ENCODE results near the gene SORCS2. TPM values are rescaled to one million over a fixed set of nuclear protein-coding genes. Genes with fewer than 3 reads are reported as not detected.

Gene SORCS2
- total RNA-seq, 4 donors from 2014 or later, result 0.53 to 9.9 (median 0.90) TPM

GRCh38 chr4:7753271-7753670, 560.9 kb downstream of the SORCS2 start:
- TF ChIP-seq, protein P1, sequence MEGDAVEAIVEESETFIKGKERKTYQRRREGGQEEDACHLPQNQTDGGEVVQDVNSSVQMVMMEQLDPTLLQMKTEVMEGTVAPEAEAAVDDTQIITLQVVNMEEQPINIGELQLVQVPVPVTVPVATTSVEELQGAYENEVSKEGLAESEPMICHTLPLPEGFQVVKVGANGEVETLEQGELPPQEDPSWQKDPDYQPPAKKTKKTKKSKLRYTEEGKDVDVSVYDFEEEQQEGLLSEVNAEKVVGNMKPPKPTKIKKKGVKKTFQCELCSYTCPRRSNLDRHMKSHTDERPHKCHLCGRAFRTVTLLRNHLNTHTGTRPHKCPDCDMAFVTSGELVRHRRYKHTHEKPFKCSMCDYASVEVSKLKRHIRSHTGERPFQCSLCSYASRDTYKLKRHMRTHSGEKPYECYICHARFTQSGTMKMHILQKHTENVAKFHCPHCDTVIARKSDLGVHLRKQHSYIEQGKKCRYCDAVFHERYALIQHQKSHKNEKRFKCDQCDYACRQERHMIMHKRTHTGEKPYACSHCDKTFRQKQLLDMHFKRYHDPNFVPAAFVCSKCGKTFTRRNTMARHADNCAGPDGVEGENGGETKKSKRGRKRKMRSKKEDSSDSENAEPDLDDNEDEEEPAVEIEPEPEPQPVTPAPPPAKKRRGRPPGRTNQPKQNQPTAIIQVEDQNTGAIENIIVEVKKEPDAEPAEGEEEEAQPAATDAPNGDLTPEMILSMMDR (IDR thresholded peaks at IDR 0.05), result no peak
- TF ChIP-seq POLR2A (IDR thresholded peaks at IDR 0.05), result no peak

GRCh38 chr4:7753931-7754465, 561.7 kb downstream of the SORCS2 start:
- Histone ChIP-seq H3K4me3 (no peak overlapping the region), H3K36me3 (no peaks in the 10 kb centered on the region), H3K4me1 (peaks cover 0 to 6% (median 0%) of the 10 kb centered on the region in 4 donors), H3K9me3 (no peaks in the 10 kb centered on the region), H3K27me3 (no peaks in the 10 kb centered on the region), H3K27ac (no peak overlapping the region)
- TF ChIP-seq POLR2A (IDR thresholded peaks at IDR 0.05), result no peak
- no peak for DNase-seq

More at GRCh38 chr4:7753271-7753670, 560.9 kb downstream of the SORCS2 start:
- no peak overlapping the region for H3K27ac ChIP-seq
- no peaks in the 10 kb centered on the region for H3K27me3 ChIP-seq
- H3K4me1 ChIP-seq, result peaks cover 0 to 6% (median 0%) of the 10 kb centered on the region in 4 donors
- no peaks in the 10 kb centered on the region for H3K36me3 ChIP-seq
- H3K9me3 ChIP-seq, result no peaks in the 10 kb centered on the region
- no peak overlapping the region for H3K4me3 ChIP-seq
- DNase-seq, result no peak

DNA sequence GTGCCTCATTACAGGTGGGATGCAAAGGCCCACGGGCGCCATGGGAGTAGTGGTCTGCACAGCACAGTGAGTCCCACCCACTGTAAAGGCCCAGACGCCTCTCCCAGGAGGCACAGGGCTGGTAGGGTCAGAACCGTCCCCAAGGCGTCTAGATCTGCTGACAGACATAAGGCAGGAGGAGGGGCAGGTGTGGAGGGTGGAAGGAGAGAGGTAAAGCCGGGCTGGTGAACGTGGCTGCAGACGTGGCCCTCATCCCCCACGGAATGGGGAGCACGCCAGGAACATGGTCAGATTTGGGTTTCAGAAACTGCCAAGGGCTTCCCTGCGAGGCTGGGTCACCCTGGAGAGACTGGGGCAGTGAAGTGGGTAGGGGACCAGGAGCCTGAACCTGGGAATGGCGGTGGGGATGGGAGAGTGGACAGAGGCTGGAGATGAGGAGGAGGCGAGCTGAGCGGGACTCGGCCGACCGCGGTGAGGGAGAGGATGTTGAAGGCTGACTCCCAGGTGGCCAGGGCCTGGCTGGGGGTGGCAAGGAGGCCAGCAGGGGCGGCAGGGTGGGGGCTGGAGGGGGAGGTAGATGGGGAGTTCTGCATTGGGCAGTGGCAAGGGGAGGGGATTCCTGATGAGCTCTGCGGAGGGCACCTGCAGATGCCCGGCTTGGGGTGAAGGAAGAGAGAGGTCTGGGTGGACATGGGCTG, 562.4 kb downstream of the SORCS2 start:
- Histone ChIP-seq H3K27ac (no peak overlapping the region), H3K4me3 (no peak overlapping the region), H3K9me3 (no peaks in the 10 kb centered on the region), H3K27me3 (no peaks in the 10 kb centered on the region), H3K4me1 (peaks cover 0 to 6% (median 0%) of the 10 kb centered on the region in 4 donors), H3K36me3 (no peaks in the 10 kb centered on the region)
- TF ChIP-seq POLR2A (IDR thresholded peaks at IDR 0.05), result no peak
- TF ChIP-seq, protein P1 (IDR thresholded peaks at IDR 0.05), result no peak
- DNase-seq, result no peak

- Histone ChIP-seq H3K36me3 (peaks cover 0 to 6% (median 0%) of the 10 kb centered on the region in 3 donors), H3K27ac (no peak overlapping the region), H3K4me3 (no peak overlapping the region), H3K4me1 (peaks cover 0 to 6% (median 0%) of the 10 kb centered on the region in 4 donors), H3K27me3 (no peaks in the 10 kb centered on the region), H3K9me3 (no peaks in the 10 kb centered on the region)
- no peak for DNase-seq
- TF ChIP-seq, protein P1 (IDR thresholded peaks at IDR 0.05), result no peak
- TF ChIP-seq POLR2A (IDR thresholded peaks at IDR 0.05), result no peak
These were observed 563.2 kb downstream of the SORCS2 start for GRCh38 chr4:7755561-7755960.

DNA sequence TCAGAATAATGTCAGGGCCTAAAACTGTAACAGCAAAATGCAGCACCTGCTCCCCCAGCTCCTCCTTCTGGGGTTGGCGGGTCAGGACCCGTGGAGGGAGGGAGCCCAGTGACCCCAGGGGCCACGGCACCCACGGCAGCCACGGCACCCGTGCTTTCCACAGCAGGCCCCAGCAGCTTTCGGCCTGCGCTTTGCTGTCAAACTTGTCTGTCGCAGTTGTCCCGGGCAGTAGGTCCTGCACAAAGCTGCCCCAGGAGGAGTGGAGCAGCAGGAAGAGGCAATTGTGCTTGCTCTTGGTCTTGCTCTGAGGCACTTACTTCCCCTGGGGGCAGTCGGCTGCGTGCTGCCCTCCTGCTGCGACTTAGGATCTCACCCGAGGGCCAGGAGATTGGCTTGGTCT, 563.7 kb downstream of the SORCS2 start:
- DNase-seq, result no peak
- no peak overlapping the region for H3K27ac ChIP-seq
- peaks cover 0 to 6% (median 0%) of the 10 kb centered on the region in 4 donors for H3K4me1 ChIP-seq
- no peaks in the 10 kb centered on the region for H3K27me3 ChIP-seq
- TF ChIP-seq, protein P1 (IDR thresholded peaks at IDR 0.05), result no peak
- no peak for TF ChIP-seq POLR2A (IDR thresholded peaks at IDR 0.05)
- peaks cover 0 to 10% (median 0%) of the 10 kb centered on the region in 3 donors for H3K36me3 ChIP-seq
- H3K4me3 ChIP-seq, result no peak overlapping the region
- H3K9me3 ChIP-seq, result no peaks in the 10 kb centered on the region

All from Peyer's patch (tissue), 4 donors.